Activated T-cell treated with anti-CD3 and anti-CD28 coated beads, Interleukin-2, amount 50 U/mL, for 72 hours (primary cell): ENCODE measurements around the gene OBP2A. TPM values are rescaled to one million over a fixed set of nuclear protein-coding genes. Genes with fewer than 3 reads are reported as not detected.

ENCODE experiments used
- ATAC-seq, 2 donors: fragments of 150-1000 bp; cut with Tn5 transposase; replicated peaks in 1 of 2; 2 replicates each; pipeline ENCODE4 v1.10.0; 2021; ENCODE audit warnings: moderate library complexity in 2 of 2, mild to moderate bottlenecking in 1 of 2
- DNase-seq, 2 donors: peaks; one replicate each; pipeline ENCODE4 v3.0.0; 2021 to 2022; ENCODE audit warnings: mixed read lengths in 1 of 2
- H3K27ac Mint-ChIP-seq: one replicate; pipeline ENCODE4 v1.8.0; 2022; ENCODE audit warnings: mild to moderate bottlenecking, moderate library complexity, mixed read lengths
- H3K27me3 Mint-ChIP-seq: one replicate; pipeline ENCODE4 v1.8.0; 2022; ENCODE audit warnings: low read depth, mixed read lengths
- H3K36me3 Mint-ChIP-seq, 2 donors: one replicate each; pipeline ENCODE4 v1.8.0; 2022; ENCODE audit warnings: mixed read lengths in 2 of 2, mild to moderate bottlenecking in 1 of 2; ENCODE audit not compliant: insufficient read depth in 2 of 2
- H3K4me1 Mint-ChIP-seq: one replicate; pipeline ENCODE4 v1.8.0; 2022; ENCODE audit warnings: low read depth, mixed read lengths
- H3K4me3 Mint-ChIP-seq, 2 donors: one replicate each; pipeline ENCODE4 v1.8.0; 2022; ENCODE audit warnings: mild to moderate bottlenecking in 2 of 2, mixed read lengths in 2 of 2, moderate library complexity in 2 of 2
- H3K9me3 Mint-ChIP-seq, 2 donors: one replicate each; pipeline ENCODE4 v1.8.0; 2022; ENCODE audit warnings: mixed read lengths in 2 of 2
- total RNA-seq, 2 donors: library from RNA; stranded (reverse); gene quantifications; one replicate each; pipeline ENCODE4 v1.2.3, GENCODE V29; 2022

OBP2A gene
- total RNA-seq, 2 donors from 2014 or later, result not detected

GRCh38 chr9:135516132-135516860, 29.6 kb upstream of the OBP2A start:
- Mint-ChIP-seq H3K9me3 (no peaks in the 10 kb centered on the region), H3K36me3 (no peaks in the 10 kb centered on the region), H3K27me3 (peaks cover 38% of the 10 kb centered on the region), H3K4me1 (peaks cover 16% of the 10 kb centered on the region), H3K27ac (no peak overlapping the region), H3K4me3 (no peak overlapping the region)
- peak; percentile 32 to 60 for ATAC-seq
- no peak for DNase-seq

DNA sequence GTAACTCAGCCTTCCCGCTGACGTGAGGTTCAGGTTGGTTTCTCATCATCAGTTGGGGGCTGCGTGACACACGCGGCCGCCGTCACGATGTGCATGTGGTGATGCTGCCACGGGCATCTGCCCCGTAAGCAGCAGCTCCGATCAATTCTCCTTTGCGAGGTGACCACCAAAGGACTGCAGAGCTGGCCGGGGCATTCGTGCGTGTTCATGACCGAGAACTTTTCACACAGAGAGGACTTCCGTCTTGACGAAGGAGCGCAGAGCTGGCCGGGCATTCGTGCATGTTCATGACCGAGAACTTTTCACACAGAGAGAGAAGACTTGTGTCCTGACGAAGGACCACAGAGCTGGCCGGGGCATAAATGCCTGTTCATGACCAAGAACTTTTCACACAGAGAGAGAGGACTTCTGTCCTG, 28.5 kb upstream of the OBP2A start:
- H3K27ac Mint-ChIP-seq, result no peak overlapping the region
- DNase-seq, result no peak
- peaks cover 35% of the 10 kb centered on the region for H3K27me3 Mint-ChIP-seq
- peaks cover 5% of the 10 kb centered on the region for H3K4me1 Mint-ChIP-seq
- H3K4me3 Mint-ChIP-seq, result no peak overlapping the region
- H3K9me3 Mint-ChIP-seq, result no peaks in the 10 kb centered on the region
- no peak for ATAC-seq
- H3K36me3 Mint-ChIP-seq, result no peaks in the 10 kb centered on the region

- no peak overlapping the region for H3K27ac Mint-ChIP-seq
- H3K4me1 Mint-ChIP-seq, result peaks cover 3% of the 10 kb centered on the region
- H3K36me3 Mint-ChIP-seq, result no peaks in the 10 kb centered on the region
- no peaks in the 10 kb centered on the region for H3K9me3 Mint-ChIP-seq
- ATAC-seq (no peak), DNase-seq (no peak)
- H3K27me3 Mint-ChIP-seq, result peaks cover 32% of the 10 kb centered on the region
- H3K4me3 Mint-ChIP-seq, result no peak overlapping the region
Measured at GRCh38 chr9:135519179-135519971, 26.6 kb upstream of the OBP2A start.

- H3K27me3 Mint-ChIP-seq, result peaks cover 32% of the 10 kb centered on the region
- peaks cover 3% of the 10 kb centered on the region for H3K4me1 Mint-ChIP-seq
- ATAC-seq (no peak), DNase-seq (no peak)
- no peak within 1 kb of the TSS for H3K27ac Mint-ChIP-seq
- H3K36me3 Mint-ChIP-seq, result no peaks in the 10 kb centered on the region
- no peak within 1 kb of the TSS for H3K4me3 Mint-ChIP-seq
- H3K9me3 Mint-ChIP-seq, result no peaks in the 10 kb centered on the region
Measured at GRCh38 chr9:135520916-135521607, 24.9 kb upstream of the OBP2A start, which contains the start of gene LCN1. Gene LCN1 (plus strand): TSS chr9:135521440. CDS start chr9:135521498, 58 bp downstream.

DNA sequence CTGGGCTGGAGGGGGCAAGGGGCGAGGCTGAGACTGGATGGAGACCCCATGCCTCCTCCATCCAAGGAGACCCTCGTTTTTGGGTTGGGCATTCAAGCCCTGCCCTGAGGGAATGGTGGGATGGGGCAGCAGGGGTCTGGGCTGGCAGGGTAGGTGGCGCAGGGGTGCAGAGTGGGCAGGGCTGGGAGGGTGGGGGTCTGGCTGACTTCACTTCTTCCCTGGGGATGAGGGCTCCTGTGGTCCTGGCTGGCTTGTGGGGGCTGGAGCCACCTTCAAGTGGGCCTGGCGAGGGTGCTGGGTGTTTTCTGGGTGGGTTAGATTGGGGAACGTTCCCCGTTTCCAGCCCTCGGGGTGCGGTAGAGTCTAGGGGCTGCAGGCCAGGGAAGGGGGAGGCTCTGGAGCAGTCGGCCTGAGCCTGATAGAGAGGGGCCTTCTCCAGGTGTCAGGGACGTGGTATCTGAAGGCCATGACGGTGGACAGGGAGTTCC, 24.3 kb upstream of the OBP2A start:
- Mint-ChIP-seq H3K4me3 (no peak overlapping the region), H3K4me1 (peaks cover 3% of the 10 kb centered on the region)

DNA sequence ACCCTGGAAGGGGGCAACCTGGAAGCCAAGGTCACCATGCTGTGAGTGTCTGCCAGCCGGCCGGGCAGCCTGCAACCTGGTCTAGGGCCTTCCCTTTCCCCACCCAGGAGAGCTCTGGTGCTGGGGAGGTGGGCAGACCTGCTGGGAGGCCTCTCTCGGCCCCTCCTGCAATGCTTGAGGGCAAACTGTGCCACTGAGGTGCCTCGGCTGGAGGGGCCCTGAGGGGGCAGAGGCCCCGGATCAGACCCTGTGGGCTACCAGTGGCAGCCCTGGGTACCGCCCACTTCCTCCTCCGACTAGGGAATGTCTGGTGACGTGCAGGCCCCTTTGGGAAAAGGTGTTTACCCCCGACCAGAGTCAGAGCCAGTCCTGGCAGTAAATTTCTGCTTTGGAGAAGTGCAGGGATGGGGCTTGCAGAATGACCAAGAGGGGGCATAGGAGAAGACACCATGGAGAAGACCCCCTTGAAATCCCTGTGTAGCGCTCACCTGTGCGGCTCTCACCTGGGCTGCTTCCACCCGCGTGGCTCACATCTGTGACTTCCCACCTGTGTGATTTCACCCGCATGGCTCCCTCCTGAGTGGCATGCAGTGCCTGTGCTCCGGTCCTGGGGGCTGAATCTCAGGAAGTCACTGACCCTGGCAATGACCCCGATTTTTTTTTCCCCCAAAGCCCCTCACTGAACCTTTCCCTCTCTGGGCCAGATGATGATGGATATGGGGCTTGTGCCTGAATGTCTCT, 23.6 kb upstream of the OBP2A start:
- no peak for DNase-seq
- no peak overlapping the region for H3K4me3 Mint-ChIP-seq
- no peaks in the 10 kb centered on the region for H3K36me3 Mint-ChIP-seq
- no peak overlapping the region for H3K27ac Mint-ChIP-seq
- peaks cover 31% of the 10 kb centered on the region for H3K27me3 Mint-ChIP-seq
- peaks cover 3% of the 10 kb centered on the region for H3K4me1 Mint-ChIP-seq
- no peak for ATAC-seq
- H3K9me3 Mint-ChIP-seq, result no peaks in the 10 kb centered on the region

More for the DNA sequence above, 24.3 kb upstream of the OBP2A start:
- H3K36me3 Mint-ChIP-seq, result no peaks in the 10 kb centered on the region
- no peak overlapping the region for H3K27ac Mint-ChIP-seq
- no peaks in the 10 kb centered on the region for H3K9me3 Mint-ChIP-seq
- no peak for ATAC-seq
- no peak for DNase-seq
- H3K27me3 Mint-ChIP-seq, result peaks cover 32% of the 10 kb centered on the region

- ATAC-seq (no peak), DNase-seq (no peak)
- Mint-ChIP-seq H3K27ac (no peak overlapping the region), H3K9me3 (no peaks in the 10 kb centered on the region), H3K27me3 (peaks cover 25% of the 10 kb centered on the region), H3K36me3 (no peaks in the 10 kb centered on the region), H3K4me1 (peaks cover 3% of the 10 kb centered on the region), H3K4me3 (no peak overlapping the region)
Measured at GRCh38 chr9:135522931-135523330, 23.0 kb upstream of the OBP2A start.

- peaks cover 18% of the 10 kb centered on the region for H3K27me3 Mint-ChIP-seq
- ATAC-seq, result no peak
- no peaks in the 10 kb centered on the region for H3K4me1 Mint-ChIP-seq
- H3K27ac Mint-ChIP-seq, result no peak overlapping the region
- H3K9me3 Mint-ChIP-seq, result no peaks in the 10 kb centered on the region
- no peaks in the 10 kb centered on the region for H3K36me3 Mint-ChIP-seq
- DNase-seq, result no peak
- H3K4me3 Mint-ChIP-seq, result no peak overlapping the region
Measured at GRCh38 chr9:135523521-135524129, 22.3 kb upstream of the OBP2A start.

- no peaks in the 10 kb centered on the region for H3K4me1 Mint-ChIP-seq
- ATAC-seq (no peak), DNase-seq (no peak)
- H3K36me3 Mint-ChIP-seq, result no peaks in the 10 kb centered on the region
- H3K4me3 Mint-ChIP-seq, result no peak overlapping the region
- H3K9me3 Mint-ChIP-seq, result no peaks in the 10 kb centered on the region
- H3K27ac Mint-ChIP-seq, result no peak overlapping the region
- H3K27me3 Mint-ChIP-seq, result peaks cover 15% of the 10 kb centered on the region
Measured at GRCh38 chr9:135524130-135524861, 21.6 kb upstream of the OBP2A start.

DNA sequence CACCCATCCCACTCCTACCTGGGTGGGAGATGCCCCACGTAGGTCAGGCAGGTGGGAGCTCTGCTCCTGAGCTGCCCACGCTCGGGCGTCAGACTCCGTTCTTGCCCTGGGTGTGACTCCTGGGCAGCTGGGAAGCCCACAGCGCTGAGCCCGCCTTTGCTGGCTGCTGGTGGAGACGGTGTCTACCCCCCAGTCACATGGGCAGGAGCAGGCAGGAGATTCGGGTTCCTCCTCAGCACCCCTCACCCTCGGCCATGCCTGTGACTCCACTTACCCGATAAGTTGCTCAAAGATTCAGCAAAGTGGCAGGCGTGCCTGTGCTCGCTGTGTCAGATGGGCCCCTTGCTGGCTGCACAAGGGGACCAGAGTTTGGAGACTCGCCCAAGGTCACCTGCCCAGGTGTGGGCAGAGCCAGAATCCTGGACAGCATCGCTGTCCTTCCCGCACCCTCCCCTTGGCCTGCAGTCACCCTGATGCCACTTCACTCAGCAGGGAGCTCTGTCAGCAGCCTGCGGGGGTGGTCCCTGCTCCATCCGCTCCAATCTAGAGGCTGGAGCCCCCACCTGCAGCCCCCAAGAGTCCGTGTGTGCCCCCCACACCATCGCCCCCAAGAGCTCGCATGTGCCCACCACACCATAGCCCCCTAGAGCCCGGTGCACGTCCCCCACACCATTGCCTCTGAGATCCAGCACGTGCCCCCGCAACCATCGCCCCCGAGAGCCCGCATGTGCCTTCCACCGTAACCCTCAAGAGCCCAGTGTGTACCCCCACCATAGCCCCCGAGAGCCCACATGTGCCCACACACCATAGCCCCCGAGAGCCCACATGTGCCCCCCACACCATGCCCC, 20.5 kb upstream of the OBP2A start:
- no peaks in the 10 kb centered on the region for H3K4me1 Mint-ChIP-seq
- H3K9me3 Mint-ChIP-seq, result no peaks in the 10 kb centered on the region
- DNase-seq (no peak), ATAC-seq (no peak)
- no peak overlapping the region for H3K4me3 Mint-ChIP-seq
- peaks cover 3% of the 10 kb centered on the region for H3K27me3 Mint-ChIP-seq
- no peaks in the 10 kb centered on the region for H3K36me3 Mint-ChIP-seq
- no peak overlapping the region for H3K27ac Mint-ChIP-seq

GRCh38 chr9:135526089-135526729, 19.7 kb upstream of the OBP2A start:
- H3K27ac Mint-ChIP-seq, result no peak overlapping the region
- ATAC-seq (no peak), DNase-seq (no peak)

More at GRCh38 chr9:135526089-135526729, 19.7 kb upstream of the OBP2A start:
- no peaks in the 10 kb centered on the region for H3K36me3 Mint-ChIP-seq
- no peak overlapping the region for H3K4me3 Mint-ChIP-seq
- H3K27me3 Mint-ChIP-seq, result no peaks in the 10 kb centered on the region
- H3K9me3 Mint-ChIP-seq, result no peaks in the 10 kb centered on the region
- H3K4me1 Mint-ChIP-seq, result no peaks in the 10 kb centered on the region
